Measurements from ENCODE around the gene MAGEF1.

Gene MAGEF1

GRCh38 chr3:184688251-184688881 is 23.5 kb downstream of the MAGEF1 start:
- DNase-seq: no peak

DNA sequence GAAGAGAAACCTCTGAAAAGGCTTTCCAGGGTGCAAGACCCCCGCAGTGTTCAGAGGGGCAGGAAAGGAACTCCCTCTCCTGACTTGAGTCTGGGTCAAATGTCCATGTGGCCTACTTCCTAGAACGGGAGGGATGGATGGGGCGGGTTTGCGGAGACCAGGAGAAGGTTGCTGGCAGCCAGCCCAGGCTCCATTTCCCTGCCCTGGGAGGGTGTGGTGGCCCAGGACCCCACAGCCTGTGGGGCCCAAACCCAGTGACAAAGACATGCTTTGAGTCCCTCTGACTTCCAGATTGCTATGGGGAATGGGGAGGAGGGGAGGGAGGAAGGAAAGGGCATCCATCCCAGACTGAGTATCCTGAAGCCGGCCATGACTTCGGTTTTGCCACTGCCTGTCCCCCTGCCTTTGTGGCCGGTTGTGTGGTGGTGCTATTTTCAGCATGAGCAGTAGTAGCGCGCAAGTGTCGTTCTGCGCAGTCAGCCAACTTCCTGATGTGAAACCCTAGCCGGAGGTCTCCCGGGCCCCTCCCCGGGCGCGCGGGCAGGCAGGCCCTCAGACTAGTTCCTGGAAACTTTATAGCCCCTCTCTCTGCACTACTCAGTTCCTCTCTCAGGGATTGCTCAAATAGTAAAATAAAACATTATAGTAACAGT is 24.4 kb downstream of the MAGEF1 start:
- no peak for DNase-seq

GRCh38 chr3:184685646-184686045 is 26.2 kb downstream of the MAGEF1 start:
- DNase-seq: no peak

DNA sequence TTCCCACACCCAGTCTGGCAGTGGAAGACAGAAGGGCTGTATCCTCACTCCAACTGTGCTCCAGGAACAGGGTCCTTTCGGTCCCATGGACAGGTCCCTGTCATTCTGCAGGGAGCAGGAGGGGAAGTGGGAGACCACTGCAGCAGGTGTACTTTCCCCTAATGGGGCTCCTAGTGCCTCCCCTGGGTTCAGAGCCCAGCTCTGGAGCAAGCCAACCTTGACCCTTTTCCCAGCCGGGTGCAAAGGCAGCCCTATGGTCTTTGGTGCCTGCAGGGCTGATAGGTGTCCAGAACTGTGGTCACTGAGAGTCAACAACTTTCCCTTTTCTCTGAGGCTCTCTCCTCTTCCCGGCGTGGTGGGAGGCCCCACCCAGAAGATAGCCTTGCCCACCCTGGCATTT is 26.8 kb downstream of the MAGEF1 start:
- no peak for DNase-seq

GRCh38 chr3:184683900-184684560 is 27.8 kb downstream of the MAGEF1 start:
- no peak for DNase-seq

- no peak for DNase-seq
Observed at GRCh38 chr3:184683234-184683633, 28.6 kb downstream of the MAGEF1 start.

- no peak for DNase-seq
Observed at GRCh38 chr3:184682671-184683070, 29.2 kb downstream of the MAGEF1 start.

DNA sequence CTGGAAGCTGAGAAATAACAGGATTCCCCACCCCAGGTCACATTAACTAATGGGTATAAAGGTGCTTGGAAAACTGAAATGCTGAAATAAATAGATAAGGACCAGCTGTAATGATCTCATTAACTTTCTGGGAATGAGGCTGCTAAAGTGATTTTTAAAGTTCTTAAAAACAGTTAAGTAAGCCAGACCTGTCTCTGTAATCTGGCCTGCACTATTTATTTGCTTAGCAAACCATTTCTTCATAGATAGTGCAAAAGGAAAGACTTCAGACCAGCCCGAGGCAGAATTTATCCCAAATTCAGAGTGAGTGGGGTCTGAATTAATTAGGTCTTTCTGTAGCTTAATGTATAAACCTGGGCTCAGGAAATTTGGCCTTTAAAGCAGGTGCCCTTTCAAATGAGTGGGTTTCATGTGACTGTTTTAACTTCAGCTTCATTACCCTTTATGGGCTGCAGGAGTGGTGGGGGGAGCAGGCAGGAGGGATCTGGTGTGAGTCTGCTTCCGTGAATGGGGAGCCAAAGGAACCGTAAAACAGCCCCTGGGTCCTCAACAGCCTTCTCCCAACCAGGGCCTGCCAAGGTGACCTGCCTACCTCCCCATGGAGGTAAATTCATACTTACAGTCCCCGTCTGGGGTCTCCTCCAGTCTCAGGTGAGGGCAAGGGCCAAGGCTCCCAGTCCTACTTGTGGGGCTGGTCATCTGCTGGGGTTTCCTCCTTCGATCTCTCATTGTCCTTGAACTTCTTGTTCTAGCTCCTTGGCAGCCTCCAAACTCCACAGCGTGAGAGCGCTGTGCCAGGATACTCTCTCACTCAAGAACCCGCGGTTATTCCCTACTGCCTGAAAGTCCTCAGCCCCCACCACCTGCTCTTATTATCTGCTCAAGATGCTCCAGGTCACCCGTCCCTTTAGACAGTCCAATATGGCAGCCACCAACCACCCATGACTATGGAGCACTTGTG is 31.2 kb downstream of the MAGEF1 start:
- no peak for DNase-seq

- DNase-seq: no peak
Observed at GRCh38 chr3:184679056-184679816, 32.6 kb downstream of the MAGEF1 start.

GRCh38 chr3:184678317-184679055 is 33.4 kb downstream of the MAGEF1 start:
- no peak for DNase-seq

DNA sequence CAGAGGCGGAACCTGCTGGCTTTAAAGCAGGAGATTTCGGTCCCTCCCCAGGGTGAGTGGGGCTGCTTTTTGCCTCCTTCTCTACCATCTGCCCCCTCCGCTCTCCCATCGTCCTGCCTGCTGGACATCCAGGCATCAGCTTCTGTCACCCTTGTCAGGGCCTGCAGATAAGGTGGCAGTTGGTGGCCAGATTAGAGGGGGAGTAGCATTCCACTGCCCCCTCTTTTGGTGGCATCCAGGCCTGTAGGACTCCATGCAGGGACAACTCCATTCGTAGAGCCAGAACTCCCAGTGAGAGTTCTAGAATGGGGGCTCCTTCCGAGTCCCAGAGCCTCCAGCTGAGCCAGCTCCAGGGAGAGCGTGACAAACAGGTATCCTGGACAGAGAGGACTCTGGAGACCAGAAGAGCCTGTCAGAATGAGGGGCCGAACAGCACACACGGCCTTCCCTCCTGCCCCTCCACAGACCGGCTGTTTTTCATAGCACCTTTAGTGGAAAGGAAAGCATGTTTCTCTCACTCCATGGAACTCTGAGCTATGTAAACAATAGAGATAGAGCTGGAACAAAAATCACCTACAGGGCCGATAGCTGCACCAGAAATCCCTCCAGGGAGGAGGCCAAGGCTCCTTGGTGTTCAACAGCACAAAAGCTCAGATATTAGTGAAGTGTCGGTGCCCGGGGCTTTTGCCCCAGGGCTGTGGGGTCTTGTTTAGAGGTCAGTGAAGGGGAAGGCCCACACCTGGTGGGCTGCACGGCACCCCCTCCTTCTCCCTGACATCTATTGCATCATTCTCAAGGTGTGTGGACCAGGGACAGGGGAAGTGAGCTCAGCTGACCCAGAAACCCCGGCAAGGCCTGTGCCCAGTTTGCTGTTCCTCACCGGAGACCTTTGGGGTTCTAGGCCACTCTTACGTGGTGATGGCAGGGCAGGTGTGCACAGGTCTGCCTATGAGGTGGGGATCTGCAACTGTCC is 34.2 kb downstream of the MAGEF1 start:
- no peak for DNase-seq

DNA sequence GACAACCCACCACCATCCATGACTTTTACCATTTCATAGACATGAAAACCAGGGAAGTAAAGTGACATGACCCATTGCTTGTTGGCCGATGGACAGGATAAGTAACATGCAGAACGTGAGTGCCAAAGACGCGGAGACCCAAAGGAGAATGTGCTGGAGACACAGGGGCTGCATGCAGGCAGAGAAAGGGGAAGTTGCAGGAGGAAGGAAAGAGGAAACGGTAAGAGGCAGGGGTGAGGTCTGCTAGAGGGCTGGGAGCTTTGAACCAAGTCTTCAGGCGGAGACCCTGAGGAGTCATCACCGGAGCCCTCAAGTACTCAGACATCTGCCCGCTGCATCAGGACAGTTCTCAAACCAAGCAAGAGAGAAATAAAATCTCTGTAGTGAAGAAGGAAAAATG is 34.9 kb downstream of the MAGEF1 start:
- DNase-seq: no peak

DNA sequence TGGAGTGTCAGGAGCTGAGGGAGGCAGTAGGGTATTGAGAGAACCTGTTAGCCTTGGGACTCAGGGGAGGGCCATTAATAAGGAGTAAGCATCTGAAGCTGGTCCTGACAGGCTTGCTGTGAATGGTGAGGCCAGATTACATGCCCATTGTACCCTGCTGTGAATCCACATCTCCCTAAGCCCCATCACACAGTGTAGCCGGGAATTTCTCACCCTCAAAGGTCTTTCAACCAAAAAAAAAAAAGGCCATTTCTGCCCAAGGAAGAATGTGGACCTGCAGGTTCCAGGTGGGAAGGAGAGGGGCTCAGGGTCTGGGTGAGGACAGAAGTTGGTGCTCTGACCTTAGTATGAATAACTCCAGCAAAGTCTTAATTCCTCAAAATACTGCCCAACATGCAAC is 37.2 kb downstream of the MAGEF1 start:
- DNase-seq: no peak

- DNase-seq: no peak
Observed at GRCh38 chr3:184672977-184673870, 38.6 kb downstream of the MAGEF1 start.

GRCh38 chr3:184672335-184672734 is 39.5 kb downstream of the MAGEF1 start:
- DNase-seq: no peak

GRCh38 chr3:184670091-184670602 is 41.7 kb downstream of the MAGEF1 start:
- no peak for DNase-seq

- DNase-seq: no peak
Observed at GRCh38 chr3:184669578-184669977, 42.3 kb downstream of the MAGEF1 start.

DNA sequence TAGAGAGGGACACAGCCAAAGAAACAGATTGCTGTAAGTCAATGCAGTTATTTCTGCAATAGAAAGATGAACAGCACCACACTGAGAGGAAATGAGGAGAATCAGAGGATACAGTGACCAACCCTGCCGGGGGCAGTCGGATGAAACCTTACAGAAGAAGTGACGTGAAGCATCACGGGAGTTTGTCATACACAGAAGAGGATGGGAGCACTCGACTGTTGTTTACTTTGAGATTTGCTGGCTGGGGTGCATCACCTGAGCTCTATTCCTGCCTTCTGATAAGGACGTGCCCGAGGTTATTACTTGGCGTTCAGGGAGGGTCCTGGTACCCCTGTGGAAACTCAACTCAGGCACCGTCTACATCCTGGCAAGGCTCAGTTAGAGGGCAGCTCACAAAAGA is 45.4 kb downstream of the MAGEF1 start:
- no peak for DNase-seq

DNA sequence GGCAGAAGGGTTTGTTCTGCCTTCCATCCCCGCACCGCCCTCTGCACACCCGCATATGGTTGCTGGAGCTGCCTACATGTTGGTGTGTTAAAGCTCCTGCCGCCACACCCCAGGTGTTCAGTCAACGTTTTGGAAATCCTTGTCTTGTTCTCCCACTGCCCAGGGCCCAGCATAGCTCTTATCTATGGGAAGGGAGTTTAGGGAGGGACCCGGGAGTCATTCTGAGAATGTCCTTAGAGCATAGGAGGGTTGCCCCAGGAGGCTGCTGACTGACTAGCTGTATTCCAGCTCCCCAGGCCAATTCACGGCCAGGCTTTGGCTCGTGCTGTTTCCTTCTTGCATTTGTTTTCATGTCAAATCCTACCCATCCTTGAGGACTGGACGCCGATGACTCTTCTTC is 46.8 kb downstream of the MAGEF1 start:
- DNase-seq: no peak

Measured in activated T-cell treated with anti-CD3 and anti-CD28 coated beads, Interleukin-2, amount 50 U/mL, for 48 hours (primary cell).